Measurements from ENCODE around the gene CTIF.

CTIF gene

DNA sequence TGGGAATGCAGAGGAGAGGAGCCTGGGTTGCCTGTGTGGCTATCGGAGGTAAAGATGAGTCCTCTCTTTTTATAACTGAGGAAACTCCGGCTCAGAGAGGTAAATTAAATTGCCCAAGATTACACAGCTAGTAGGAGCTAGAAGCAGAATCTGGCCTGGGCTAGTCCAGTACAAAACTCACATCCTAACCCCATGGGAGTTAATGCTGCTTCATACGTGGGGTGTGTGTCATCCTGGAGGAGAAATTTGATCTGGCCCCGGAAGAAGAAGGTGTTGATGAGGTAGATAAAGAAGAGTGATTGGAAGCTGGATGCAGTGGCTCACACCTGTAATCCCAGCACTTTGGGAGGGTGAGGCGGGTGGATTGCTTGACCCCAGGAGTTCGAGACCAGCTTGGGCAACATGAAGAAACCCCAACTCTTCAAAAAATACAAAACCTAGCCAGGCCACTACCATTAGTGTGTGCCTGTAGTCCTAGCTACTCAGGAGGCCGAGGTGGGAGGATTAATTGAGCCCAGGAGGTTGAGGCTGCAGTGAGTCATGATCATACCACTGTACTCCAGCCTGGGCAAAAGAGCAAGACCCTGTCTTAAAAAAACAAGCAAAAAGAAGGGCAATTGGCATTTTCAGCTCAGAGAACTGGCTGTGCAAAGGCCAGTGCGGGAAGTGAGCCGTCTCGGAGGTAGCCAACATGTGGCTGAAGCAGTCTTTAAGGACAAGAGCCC is 33.7 kb downstream of the CTIF start:
- H3K4me1 ChIP-seq (ENCODE audit: control insufficient read depth in 1 of 2, insufficient read depth in 2 of 2, low read length in 2 of 2), result no peaks in the 10 kb centered on the region
- H3K27ac ChIP-seq (ENCODE audit: low read depth, low read length), result no peak overlapping the region
- no peak overlapping the region for H3K9ac ChIP-seq (ENCODE audit: low read depth in 1 of 2, low read length in 2 of 2)
- H3K9me3 ChIP-seq (ENCODE audit: control insufficient read depth in 1 of 2, low read length in 2 of 2), result no peaks in the 10 kb centered on the region
- peaks cover 0 to 5% of the 10 kb centered on the region in 2 donors for H3K36me3 ChIP-seq (ENCODE audit: control insufficient read depth in 1 of 2, insufficient read depth in 2 of 2, low read length in 2 of 2)
- no peak overlapping the region for H3K4me3 ChIP-seq (ENCODE audit: low read depth in 1 of 2, low read length in 2 of 2)
- H3K27me3 ChIP-seq (ENCODE audit: control insufficient read depth in 1 of 2, insufficient read depth in 2 of 2, low read length in 2 of 2), result no peaks in the 10 kb centered on the region

DNA sequence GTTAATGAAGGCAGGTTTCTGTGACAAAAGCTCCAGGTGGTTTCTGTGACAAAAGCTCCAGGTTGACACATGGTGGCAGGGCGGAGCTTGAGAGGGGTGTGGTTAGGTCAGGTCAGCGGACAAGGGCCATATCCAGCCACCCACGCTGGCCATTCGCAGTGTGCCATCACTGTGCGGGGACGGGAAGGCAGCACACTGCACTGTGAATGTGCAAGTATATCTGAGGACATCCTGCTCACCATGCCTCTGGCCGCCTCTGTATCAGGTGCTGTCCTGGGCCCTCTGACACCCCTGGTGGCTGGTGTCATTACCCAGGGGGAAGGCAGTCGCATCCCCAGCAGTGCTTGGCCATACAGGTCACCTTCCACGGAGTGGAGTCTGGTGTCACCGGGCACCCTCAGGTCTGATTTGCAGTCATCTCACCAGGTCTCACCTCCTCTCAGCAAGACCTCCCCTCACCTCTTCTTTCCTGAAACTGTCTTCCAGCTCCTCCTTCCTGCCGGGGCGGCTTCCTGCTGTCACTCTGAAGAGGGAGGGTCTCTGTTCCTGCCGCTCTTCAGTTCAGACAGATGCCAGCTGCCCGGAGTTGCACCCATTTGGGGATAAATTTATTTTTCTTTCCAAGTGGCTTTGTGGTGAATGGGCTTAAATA is 34.9 kb downstream of the CTIF start:
- H3K4me1 ChIP-seq (ENCODE audit: control insufficient read depth in 1 of 2, insufficient read depth in 2 of 2, low read length in 2 of 2), result no peaks in the 10 kb centered on the region
- peaks cover 0 to 5% of the 10 kb centered on the region in 2 donors for H3K9me3 ChIP-seq (ENCODE audit: control insufficient read depth in 1 of 2, low read length in 2 of 2)
- no peaks in the 10 kb centered on the region for H3K27me3 ChIP-seq (ENCODE audit: control insufficient read depth in 1 of 2, insufficient read depth in 2 of 2, low read length in 2 of 2)
- H3K27ac ChIP-seq (ENCODE audit: low read depth, low read length), result no peak overlapping the region
- no peak overlapping the region for H3K9ac ChIP-seq (ENCODE audit: low read depth in 1 of 2, low read length in 2 of 2)
- peaks cover 0 to 5% of the 10 kb centered on the region in 2 donors for H3K36me3 ChIP-seq (ENCODE audit: control insufficient read depth in 1 of 2, insufficient read depth in 2 of 2, low read length in 2 of 2)
- H3K4me3 ChIP-seq (ENCODE audit: low read depth in 1 of 2, low read length in 2 of 2), result no peak overlapping the region

DNA sequence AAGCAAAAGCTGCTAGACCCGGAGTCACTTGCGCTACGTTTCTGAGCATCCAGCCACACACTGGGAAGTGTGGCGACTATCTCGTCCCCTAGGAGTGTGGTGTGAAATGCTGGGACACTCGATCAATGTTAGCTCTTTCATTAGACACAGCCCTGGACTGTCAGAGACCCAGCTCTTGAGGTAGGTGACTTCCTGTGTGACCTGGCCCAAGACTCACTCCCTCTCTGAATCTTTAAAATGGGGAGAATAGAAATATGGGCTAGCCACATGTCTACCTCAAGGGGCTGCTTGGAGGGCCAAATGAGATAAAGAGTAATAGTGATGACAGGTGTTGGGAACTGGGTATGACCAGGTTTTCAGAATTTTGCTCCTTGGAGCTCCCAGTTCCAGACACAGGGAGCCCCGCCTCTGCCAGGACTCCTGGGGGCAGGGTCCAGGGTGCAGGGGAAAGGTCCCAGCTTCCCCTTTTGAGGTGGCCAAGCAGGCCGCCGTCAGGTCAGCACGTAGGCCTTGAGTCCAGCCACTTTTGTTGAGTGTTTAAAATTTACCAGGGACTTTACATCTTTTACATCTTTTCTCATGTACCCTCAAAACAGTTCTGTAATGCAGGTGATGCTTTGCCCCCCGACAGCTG is 36.0 kb downstream of the CTIF start:
- H3K4me3 ChIP-seq (ENCODE audit: low read depth in 1 of 2, low read length in 2 of 2), result no peak overlapping the region
- no peaks in the 10 kb centered on the region for H3K27me3 ChIP-seq (ENCODE audit: control insufficient read depth in 1 of 2, insufficient read depth in 2 of 2, low read length in 2 of 2)
- peaks cover 0 to 5% of the 10 kb centered on the region in 2 donors for H3K36me3 ChIP-seq (ENCODE audit: control insufficient read depth in 1 of 2, insufficient read depth in 2 of 2, low read length in 2 of 2)
- H3K27ac ChIP-seq (ENCODE audit: low read depth, low read length), result no peak overlapping the region
- H3K9ac ChIP-seq (ENCODE audit: low read depth in 1 of 2, low read length in 2 of 2), result no peak overlapping the region
- H3K9me3 ChIP-seq (ENCODE audit: control insufficient read depth in 1 of 2, low read length in 2 of 2), result peaks cover 0 to 5% of the 10 kb centered on the region in 2 donors
- H3K4me1 ChIP-seq (ENCODE audit: control insufficient read depth in 1 of 2, insufficient read depth in 2 of 2, low read length in 2 of 2), result no peaks in the 10 kb centered on the region

DNA sequence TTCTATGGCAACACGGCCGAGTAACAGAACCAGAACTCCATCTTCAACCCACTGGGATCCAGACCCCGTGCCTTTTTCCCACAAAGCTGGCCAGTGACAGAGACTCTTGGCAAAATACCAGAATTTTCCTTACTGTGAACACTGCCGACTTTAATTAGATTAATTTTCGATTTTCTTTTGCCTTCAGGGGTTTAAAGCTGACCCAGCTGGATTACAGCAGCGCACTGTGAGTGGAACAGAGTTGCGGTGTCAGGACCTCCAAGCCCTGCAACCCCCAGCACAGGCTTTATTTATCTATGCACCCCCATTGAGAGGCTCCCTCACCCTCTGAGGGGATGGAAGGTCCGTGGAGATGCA is 36.4 kb downstream of the CTIF start:
- no peak overlapping the region for H3K4me3 ChIP-seq (ENCODE audit: low read depth in 1 of 2, low read length in 2 of 2)
- no peaks in the 10 kb centered on the region for H3K27me3 ChIP-seq (ENCODE audit: control insufficient read depth in 1 of 2, insufficient read depth in 2 of 2, low read length in 2 of 2)
- H3K27ac ChIP-seq (ENCODE audit: low read depth, low read length), result no peak overlapping the region
- H3K36me3 ChIP-seq (ENCODE audit: control insufficient read depth in 1 of 2, insufficient read depth in 2 of 2, low read length in 2 of 2), result peaks cover 0 to 5% of the 10 kb centered on the region in 2 donors
- H3K9me3 ChIP-seq (ENCODE audit: control insufficient read depth in 1 of 2, low read length in 2 of 2), result peaks cover 0 to 5% of the 10 kb centered on the region in 2 donors
- no peak overlapping the region for H3K9ac ChIP-seq (ENCODE audit: low read depth in 1 of 2, low read length in 2 of 2)
- H3K4me1 ChIP-seq (ENCODE audit: control insufficient read depth in 1 of 2, insufficient read depth in 2 of 2, low read length in 2 of 2), result no peaks in the 10 kb centered on the region

DNA sequence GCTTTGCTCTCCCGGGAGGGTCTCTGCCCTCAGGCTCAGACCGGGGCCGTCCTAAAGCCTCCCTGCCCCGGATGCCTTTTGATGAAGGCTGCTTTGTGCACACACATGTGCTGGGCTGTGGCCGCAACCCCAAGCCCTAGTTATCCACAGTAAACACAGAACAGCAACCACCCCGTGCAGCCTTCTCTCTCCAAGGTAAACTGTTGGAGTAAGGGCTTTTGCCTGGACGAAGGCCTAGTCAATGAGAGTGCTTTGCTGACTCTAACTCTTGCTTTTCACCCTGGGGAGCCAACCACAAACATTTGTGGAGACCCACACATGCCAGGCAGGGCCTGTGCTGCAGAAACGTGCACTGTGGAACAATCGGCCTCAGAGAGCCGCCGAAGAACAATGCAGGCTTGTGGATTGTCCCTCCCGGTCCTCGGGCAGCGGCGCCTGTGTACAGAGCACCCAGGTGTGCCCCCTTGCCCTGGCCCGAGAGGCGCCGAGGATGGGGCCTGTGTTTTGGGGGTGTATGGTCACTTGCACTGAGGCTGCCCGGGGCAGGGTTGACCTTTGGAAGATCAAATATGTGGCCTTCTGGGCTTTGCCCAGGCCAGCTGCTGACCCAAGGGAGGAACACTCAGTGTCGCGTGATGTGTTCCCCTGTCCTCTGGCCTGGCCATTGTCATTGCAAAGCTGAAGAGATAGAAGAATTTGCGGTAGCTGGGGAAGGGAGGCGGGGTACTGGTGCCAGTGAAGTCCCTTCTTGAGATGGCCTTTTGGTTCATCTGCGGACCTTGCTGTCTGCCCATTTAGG is 37.0 kb downstream of the CTIF start:
- no peaks in the 10 kb centered on the region for H3K27me3 ChIP-seq (ENCODE audit: control insufficient read depth in 1 of 2, insufficient read depth in 2 of 2, low read length in 2 of 2)
- H3K36me3 ChIP-seq (ENCODE audit: control insufficient read depth in 1 of 2, insufficient read depth in 2 of 2, low read length in 2 of 2), result peaks cover 0 to 5% of the 10 kb centered on the region in 2 donors
- no peak overlapping the region for H3K4me3 ChIP-seq (ENCODE audit: low read depth in 1 of 2, low read length in 2 of 2)
- no peak overlapping the region for H3K9ac ChIP-seq (ENCODE audit: low read depth in 1 of 2, low read length in 2 of 2)
- peaks cover 0 to 5% of the 10 kb centered on the region in 2 donors for H3K9me3 ChIP-seq (ENCODE audit: control insufficient read depth in 1 of 2, low read length in 2 of 2)
- H3K4me1 ChIP-seq (ENCODE audit: control insufficient read depth in 1 of 2, insufficient read depth in 2 of 2, low read length in 2 of 2), result no peaks in the 10 kb centered on the region
- no peak overlapping the region for H3K27ac ChIP-seq (ENCODE audit: low read depth, low read length)

DNA sequence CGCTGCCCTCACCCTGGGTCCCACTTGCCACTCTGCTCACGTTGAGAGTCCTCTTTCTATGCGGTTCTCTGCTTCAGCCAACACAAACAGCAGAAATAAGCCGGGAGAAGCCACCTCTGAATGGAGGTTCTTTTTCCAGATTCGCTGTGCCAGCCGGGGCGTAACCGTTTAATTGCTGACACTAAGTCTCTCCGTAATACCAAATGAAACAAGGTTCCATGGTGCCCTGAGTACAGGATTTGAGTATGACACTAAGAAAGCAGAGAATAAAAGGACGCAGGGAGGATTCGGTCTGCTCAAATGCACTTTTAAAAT is 37.6 kb downstream of the CTIF start:
- Histone ChIP-seq H3K4me3 (ENCODE audit: low read depth in 1 of 2, low read length in 2 of 2) (no peak overlapping the region), H3K27ac (ENCODE audit: low read depth, low read length) (no peak overlapping the region), H3K9ac (ENCODE audit: low read depth in 1 of 2, low read length in 2 of 2) (no peak overlapping the region), H3K27me3 (ENCODE audit: control insufficient read depth in 1 of 2, insufficient read depth in 2 of 2, low read length in 2 of 2) (no peaks in the 10 kb centered on the region), H3K4me1 (ENCODE audit: control insufficient read depth in 1 of 2, insufficient read depth in 2 of 2, low read length in 2 of 2) (no peaks in the 10 kb centered on the region), H3K36me3 (ENCODE audit: control insufficient read depth in 1 of 2, insufficient read depth in 2 of 2, low read length in 2 of 2) (peaks cover 0 to 5% of the 10 kb centered on the region in 2 donors), H3K9me3 (ENCODE audit: control insufficient read depth in 1 of 2, low read length in 2 of 2) (peaks cover 0 to 5% of the 10 kb centered on the region in 2 donors)

DNA sequence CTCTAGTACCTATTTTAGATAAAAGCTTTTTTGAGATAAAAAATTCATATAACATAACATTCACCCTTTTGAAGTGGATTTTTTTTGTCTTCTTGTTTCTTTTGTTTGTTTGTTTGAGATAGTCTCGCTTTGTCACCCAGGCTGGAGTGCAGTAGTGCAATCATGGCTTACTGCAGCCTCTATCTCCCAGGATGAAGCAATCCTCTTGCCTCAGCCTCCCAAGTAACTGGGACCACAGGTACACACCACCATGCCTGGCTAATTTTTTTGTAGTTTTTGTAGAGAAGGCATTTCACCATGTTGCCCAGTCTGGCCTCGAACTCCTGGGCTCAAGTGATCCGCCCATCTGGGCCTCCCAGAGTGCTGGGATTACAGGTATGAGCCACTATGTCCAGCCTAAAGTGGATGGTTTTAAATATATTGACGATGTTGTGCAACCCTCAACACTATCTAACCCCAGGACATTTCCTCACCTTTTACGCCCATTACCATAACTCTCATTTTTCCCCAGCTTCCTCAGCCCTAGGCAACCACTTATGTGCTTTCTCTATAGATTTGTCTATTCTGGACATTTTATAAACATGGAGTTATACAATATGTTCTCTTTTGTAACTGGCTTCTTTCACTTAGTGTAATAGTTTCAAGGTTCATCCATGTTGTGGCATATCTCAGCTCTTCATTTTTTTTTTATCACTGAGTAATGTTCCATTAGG is 38.8 kb downstream of the CTIF start:
- no peaks in the 10 kb centered on the region for H3K4me1 ChIP-seq (ENCODE audit: control insufficient read depth in 1 of 2, insufficient read depth in 2 of 2, low read length in 2 of 2)

DNA sequence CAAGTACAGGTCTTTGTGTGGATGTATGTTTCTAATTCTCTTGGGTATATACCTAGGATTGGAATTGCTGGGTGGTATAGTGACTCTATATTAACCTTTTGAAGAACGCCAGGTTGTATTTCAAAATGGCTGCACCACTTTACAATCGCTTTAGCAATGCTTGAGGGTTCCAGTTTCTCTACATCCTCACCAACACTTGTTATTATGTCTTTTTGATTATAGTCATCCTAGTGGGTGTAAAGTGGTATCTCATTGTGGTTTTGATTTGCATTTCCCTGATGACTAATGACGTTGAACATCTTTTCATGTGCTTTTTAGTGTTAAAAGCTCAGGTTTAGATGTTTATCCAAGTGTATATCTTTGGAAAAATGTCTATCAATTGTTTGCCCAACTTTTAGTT is 39.5 kb downstream of the CTIF start:
- Histone ChIP-seq H3K27ac (ENCODE audit: low read depth, low read length) (no peak overlapping the region), H3K9me3 (ENCODE audit: control insufficient read depth in 1 of 2, low read length in 2 of 2) (peaks cover 0 to 5% of the 10 kb centered on the region in 2 donors), H3K27me3 (ENCODE audit: control insufficient read depth in 1 of 2, insufficient read depth in 2 of 2, low read length in 2 of 2) (no peaks in the 10 kb centered on the region), H3K9ac (ENCODE audit: low read depth in 1 of 2, low read length in 2 of 2) (no peak overlapping the region), H3K4me1 (ENCODE audit: control insufficient read depth in 1 of 2, insufficient read depth in 2 of 2, low read length in 2 of 2) (no peaks in the 10 kb centered on the region), H3K36me3 (ENCODE audit: control insufficient read depth in 1 of 2, insufficient read depth in 2 of 2, low read length in 2 of 2) (peaks cover 0 to 5% of the 10 kb centered on the region in 2 donors), H3K4me3 (ENCODE audit: low read depth in 1 of 2, low read length in 2 of 2) (no peak overlapping the region)

More for the DNA sequence above, 38.8 kb downstream of the CTIF start:
- no peak overlapping the region for H3K4me3 ChIP-seq (ENCODE audit: low read depth in 1 of 2, low read length in 2 of 2)
- H3K9me3 ChIP-seq (ENCODE audit: control insufficient read depth in 1 of 2, low read length in 2 of 2), result peaks cover 0 to 5% of the 10 kb centered on the region in 2 donors
- no peaks in the 10 kb centered on the region for H3K27me3 ChIP-seq (ENCODE audit: control insufficient read depth in 1 of 2, insufficient read depth in 2 of 2, low read length in 2 of 2)
- H3K27ac ChIP-seq (ENCODE audit: low read depth, low read length), result no peak overlapping the region
- H3K36me3 ChIP-seq (ENCODE audit: control insufficient read depth in 1 of 2, insufficient read depth in 2 of 2, low read length in 2 of 2), result peaks cover 0 to 5% of the 10 kb centered on the region in 2 donors
- no peak overlapping the region for H3K9ac ChIP-seq (ENCODE audit: low read depth in 1 of 2, low read length in 2 of 2)

DNA sequence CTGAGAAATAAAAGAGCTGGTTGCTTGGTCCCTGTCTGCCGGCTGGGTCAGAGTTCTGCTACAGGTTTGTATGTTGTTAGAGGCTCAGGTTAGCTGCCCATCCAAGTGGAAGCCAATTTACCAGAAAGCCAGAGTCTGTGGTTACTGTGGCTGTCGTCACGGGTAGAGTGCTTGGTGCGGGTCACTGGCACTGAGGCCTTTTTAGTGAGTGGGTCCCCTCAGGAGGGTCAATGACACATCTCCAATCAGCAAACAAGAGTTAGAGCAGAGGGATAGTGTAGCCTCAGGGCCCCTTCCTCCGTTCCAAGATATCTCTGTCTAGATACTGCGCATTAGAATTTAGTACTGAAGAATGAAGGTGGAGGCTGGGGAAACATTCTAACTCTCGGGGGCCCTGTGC is 41.2 kb downstream of the CTIF start:
- no peak overlapping the region for H3K9ac ChIP-seq (ENCODE audit: low read depth in 1 of 2, low read length in 2 of 2)

More for the DNA sequence above, 41.2 kb downstream of the CTIF start:
- H3K9me3 ChIP-seq (ENCODE audit: control insufficient read depth in 1 of 2, low read length in 2 of 2), result peaks cover 0 to 5% of the 10 kb centered on the region in 2 donors
- H3K36me3 ChIP-seq (ENCODE audit: control insufficient read depth in 1 of 2, insufficient read depth in 2 of 2, low read length in 2 of 2), result peaks cover 0 to 5% of the 10 kb centered on the region in 2 donors
- no peak overlapping the region for H3K27ac ChIP-seq (ENCODE audit: low read depth, low read length)
- no peaks in the 10 kb centered on the region for H3K4me1 ChIP-seq (ENCODE audit: control insufficient read depth in 1 of 2, insufficient read depth in 2 of 2, low read length in 2 of 2)
- H3K4me3 ChIP-seq (ENCODE audit: low read depth in 1 of 2, low read length in 2 of 2), result no peak overlapping the region
- no peaks in the 10 kb centered on the region for H3K27me3 ChIP-seq (ENCODE audit: control insufficient read depth in 1 of 2, insufficient read depth in 2 of 2, low read length in 2 of 2)
